Body of pancreas (tissue), 4 donors: Measurements from ENCODE around the gene ENTPD2. TPM values are rescaled to one million over a fixed set of nuclear protein-coding genes. Genes with fewer than 3 reads are reported as not detected.

Source experiments
- ATAC-seq: fragments of 150-250 bp; one replicate; pipeline ENCODE4 v1.9.1; 2016
- DNase-seq, 4 donors: peaks; one replicate each; pipeline ENCODE4 v3.0.0-alpha.2; 2019
- H3K27ac ChIP-seq, 4 donors: fragments of 200-600 bp; sonication (generic); 1 replicate in 3 of 4; 2 replicates in 1 of 4; pipeline versions ENCODE4 v1.5.1 to v1.6.1; 2016 to 2019; ENCODE audit warnings: mild to moderate bottlenecking in 1 of 4, mixed read lengths in 1 of 4, moderate library complexity in 1 of 4
- H3K27me3 ChIP-seq, 2 donors: fragments of 200-600 bp; sonication (generic); one replicate each; pipeline ENCODE4 v1.6.0; 2016; ENCODE audit warnings: mild to moderate bottlenecking in 1 of 2
- H3K36me3 ChIP-seq, 2 donors: fragments of 200-600 bp; sonication (generic); replicated peaks in 1 of 2; 2 replicates each; pipeline ENCODE4 v1.5.1; 2016; ENCODE audit warnings: low read depth in 2 of 2; ENCODE audit not compliant: insufficient read depth in 1 of 2
- H3K4me1 ChIP-seq: fragments of 200-600 bp; sonication (generic); one replicate; pipeline ENCODE4 v1.6.0; 2016
- H3K4me3 ChIP-seq, 2 donors: fragments of 200-600 bp; sonication (generic); 1 replicate in 1 of 2; 2 replicates in 1 of 2; pipeline ENCODE4 v1.5.1; 2016 to 2019
- H3K9me3 ChIP-seq, 3 donors: fragments of 200-600 bp; sonication (generic); 1 replicate in 2 of 3; 2 replicates in 1 of 3; pipeline ENCODE4 v1.5.1; 2016
- POLR2A ChIP-seq, 3 donors: fragments of 450-650 bp; IDR thresholded peaks; one replicate each; pipeline ENCODE4 v1.6.1; 2016; ENCODE audit warnings: antibody characterized with exemption in 3 of 3, mild to moderate bottlenecking in 2 of 3
- WGBS, 2 donors: methylation state at CpG; one replicate each; pipeline ENCODE4 v1.1.5; 2017; 5-methylcytosine and 5-hydroxymethylcytosine counted together
- intact Hi-C: fragments of 100-400 bp; cut with DNase I; formaldehyde crosslinking; loops from one replicate; pipeline ENCODE4 v1.15.1; 2023
- total RNA-seq, 2 donors: library from RNA; depleted of rRNA; stranded (reverse); fragments of >200 nt; gene quantifications; one replicate each; pipeline ENCODE4 v1.1.0, GENCODE V29; 2016
- TF ChIP-seq, protein P1 (sequence below), 7 experiments: fragments of 450-650 bp in 4 of 7; fragments of 200-600 bp in 3 of 7; sonication (generic) in 3 of 7; IDR thresholded peaks; one replicate each; pipeline ENCODE4 v1.5.1; 2016 to 2019; ENCODE audit warnings: antibody characterized with exemption in 7 of 7

Gene ENTPD2
- total RNA-seq, 2 donors from 2014 or later = 1.3 to 1.6 TPM

DNA sequence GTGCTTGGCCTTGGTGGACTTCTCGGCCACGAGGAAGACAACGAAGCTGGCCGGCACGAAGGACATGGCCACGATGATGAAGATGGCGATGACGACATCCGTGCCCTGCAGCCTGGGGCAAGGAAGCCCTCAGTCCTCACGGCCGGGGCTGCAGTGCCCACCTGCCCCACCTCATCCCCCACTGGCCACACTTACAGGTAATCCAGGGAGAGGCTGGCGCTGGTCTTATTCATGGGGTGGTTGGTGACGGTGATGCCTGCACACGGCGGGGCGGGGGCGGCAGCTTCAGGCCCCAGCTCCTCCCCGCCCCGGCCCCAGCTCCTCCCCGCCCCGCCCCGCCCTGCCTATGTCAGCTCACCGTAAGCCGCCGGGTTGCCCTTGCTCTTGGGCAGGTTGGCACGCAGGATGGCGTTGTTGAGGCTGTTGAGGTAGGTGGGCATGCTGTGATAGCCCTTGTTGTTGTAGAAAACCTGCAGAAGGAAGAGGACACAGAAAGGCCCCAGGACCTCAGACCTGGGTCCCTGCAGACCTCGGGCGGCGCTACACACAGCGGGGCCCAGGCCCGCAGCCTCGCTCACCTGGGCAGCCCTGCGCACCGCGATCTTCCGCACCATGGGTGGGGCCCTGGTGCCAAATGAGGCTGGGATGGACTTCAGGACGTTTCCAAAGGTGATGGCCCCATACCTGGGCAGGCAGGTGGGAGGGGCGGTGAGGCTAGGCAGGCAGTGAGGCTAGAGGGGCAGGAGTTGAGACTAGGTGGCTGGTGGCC is 41.8 kb downstream of the ENTPD2 start:
- intact Hi-C loops = no loop called here

DNA sequence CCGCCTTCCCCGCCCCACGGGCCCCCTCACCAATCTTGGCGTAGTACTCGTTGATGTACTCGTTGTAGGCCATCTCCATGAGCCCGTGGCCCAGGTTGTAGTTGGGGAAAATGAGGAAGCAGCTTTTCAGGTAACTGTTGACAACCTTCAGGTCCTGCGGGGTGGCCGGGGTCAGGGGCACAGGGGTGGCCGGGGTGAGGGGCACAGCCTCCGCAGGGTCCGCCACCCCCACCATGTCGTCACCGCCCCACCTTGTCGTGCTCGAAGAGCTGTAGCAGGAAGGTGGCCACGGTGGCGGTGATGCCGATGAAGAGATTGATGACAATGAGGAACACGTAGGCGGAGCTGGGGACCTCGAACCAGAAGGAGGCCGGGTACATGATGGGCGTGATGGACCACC is 42.7 kb downstream of the ENTPD2 start:
- Histone ChIP-seq H3K27me3 (no peaks in the 10 kb centered on the region), H3K4me1 (no peaks in the 10 kb centered on the region), H3K36me3 (peaks cover 0 to 3% of the 10 kb centered on the region in 2 donors), H3K4me3 (no peak overlapping the region), H3K27ac (no peak overlapping the region), H3K9me3 (no peaks in the 10 kb centered on the region)
- intact Hi-C loops = no loop called here
- TF ChIP-seq, protein P1, sequence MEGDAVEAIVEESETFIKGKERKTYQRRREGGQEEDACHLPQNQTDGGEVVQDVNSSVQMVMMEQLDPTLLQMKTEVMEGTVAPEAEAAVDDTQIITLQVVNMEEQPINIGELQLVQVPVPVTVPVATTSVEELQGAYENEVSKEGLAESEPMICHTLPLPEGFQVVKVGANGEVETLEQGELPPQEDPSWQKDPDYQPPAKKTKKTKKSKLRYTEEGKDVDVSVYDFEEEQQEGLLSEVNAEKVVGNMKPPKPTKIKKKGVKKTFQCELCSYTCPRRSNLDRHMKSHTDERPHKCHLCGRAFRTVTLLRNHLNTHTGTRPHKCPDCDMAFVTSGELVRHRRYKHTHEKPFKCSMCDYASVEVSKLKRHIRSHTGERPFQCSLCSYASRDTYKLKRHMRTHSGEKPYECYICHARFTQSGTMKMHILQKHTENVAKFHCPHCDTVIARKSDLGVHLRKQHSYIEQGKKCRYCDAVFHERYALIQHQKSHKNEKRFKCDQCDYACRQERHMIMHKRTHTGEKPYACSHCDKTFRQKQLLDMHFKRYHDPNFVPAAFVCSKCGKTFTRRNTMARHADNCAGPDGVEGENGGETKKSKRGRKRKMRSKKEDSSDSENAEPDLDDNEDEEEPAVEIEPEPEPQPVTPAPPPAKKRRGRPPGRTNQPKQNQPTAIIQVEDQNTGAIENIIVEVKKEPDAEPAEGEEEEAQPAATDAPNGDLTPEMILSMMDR (IDR thresholded peaks at IDR 0.05) = no peak
- no peak for TF ChIP-seq POLR2A (IDR thresholded peaks at IDR 0.05)
- DNase-seq = no peak
- ATAC-seq = no peak
- WGBS, 2 donors = 92 to 94% methylated on average over 18 to 24 of the region's 24 CpGs

More for the DNA sequence above, 41.8 kb downstream of the ENTPD2 start:
- no peak overlapping the region for H3K27ac ChIP-seq
- 90 to 93% methylated on average over 27 to 38 of the region's 39 CpGs for WGBS, 2 donors
- TF ChIP-seq, protein P1 (IDR thresholded peaks at IDR 0.05) = no peak
- no peak for TF ChIP-seq POLR2A (IDR thresholded peaks at IDR 0.05)
- H3K4me3 ChIP-seq = no peak overlapping the region
- no peaks in the 10 kb centered on the region for H3K27me3 ChIP-seq
- no peaks in the 10 kb centered on the region for H3K4me1 ChIP-seq
- H3K36me3 ChIP-seq = peaks cover 0 to 3% of the 10 kb centered on the region in 2 donors
- DNase-seq = no peak
- H3K9me3 ChIP-seq = no peaks in the 10 kb centered on the region
- ATAC-seq = no peak

DNA sequence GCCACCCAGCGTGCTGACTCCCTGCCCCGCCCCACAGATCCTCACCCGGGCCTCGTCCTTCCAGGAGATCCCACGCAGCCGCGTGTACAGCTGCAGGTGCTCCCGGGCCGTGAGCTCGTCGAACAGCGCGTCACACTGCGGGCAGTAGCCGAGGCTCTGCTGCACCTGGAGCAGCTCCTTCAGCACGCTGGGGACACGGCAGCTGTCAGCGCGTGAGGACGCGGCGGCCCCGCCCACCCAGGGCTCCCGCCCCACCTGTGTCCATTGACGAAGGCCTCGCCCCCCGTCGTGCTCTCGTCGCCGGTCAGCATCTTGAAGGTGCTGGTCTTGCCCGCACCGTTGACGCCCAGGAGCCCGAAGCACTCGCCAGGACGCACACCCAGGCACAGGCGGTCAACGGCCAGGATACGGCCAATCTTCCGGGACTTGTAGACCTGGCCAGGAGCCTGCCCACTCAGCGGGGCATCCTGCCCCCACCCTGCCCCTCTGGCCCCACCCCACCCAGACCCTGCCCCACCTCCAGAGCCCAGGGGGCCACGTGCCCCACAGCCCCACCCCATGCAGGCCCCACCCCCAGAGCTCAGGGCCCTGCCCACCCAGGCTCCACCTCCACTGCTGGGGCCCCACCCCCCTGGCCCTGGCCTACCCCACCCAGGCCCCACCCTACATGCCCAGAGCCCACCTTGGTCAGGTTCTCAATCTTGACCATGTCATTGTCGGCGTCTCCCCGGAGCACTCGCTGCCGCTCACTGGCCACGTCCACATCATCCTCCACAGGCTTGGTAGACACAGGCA is 43.7 kb downstream of the ENTPD2 start:
- no peak overlapping the region for H3K27ac ChIP-seq
- H3K4me3 ChIP-seq = no peak overlapping the region
- peaks cover 0 to 3% of the 10 kb centered on the region in 2 donors for H3K36me3 ChIP-seq
- 94 to 97% methylated on average over 6 to 45 of the region's 49 CpGs for WGBS, 2 donors
- no peaks in the 10 kb centered on the region for H3K27me3 ChIP-seq
- DNase-seq (no peak), ATAC-seq (no peak)
- H3K9me3 ChIP-seq = no peaks in the 10 kb centered on the region
- intact Hi-C loops = no loop called here
- TF ChIP-seq, protein P1 (IDR thresholded peaks at IDR 0.05) = no peak
- no peaks in the 10 kb centered on the region for H3K4me1 ChIP-seq

DNA sequence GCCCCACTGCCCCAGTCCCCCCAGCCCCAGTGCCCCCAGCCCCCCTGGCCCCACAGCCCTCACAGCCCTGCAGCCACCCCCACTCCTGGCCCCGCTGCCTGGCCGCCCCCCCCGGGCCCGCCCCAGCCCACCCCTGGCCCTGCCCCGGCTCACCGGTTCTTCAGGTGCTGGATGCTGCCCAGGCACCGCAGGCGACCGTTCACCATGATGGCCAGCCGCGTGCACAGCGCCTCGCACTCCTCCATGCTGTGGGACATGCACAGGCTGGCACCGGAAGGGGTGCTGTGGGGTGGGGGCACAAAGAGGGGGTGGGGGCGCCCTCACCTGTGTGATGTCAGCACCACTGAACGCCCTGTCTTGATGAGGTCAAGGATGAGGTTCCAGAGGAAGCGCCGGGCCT is 44.6 kb downstream of the ENTPD2 start:
- WGBS, 2 donors = 94 to 96% methylated on average over 5 to 9 of the region's 18 CpGs
- H3K27me3 ChIP-seq = no peaks in the 10 kb centered on the region

More for the DNA sequence above, 44.6 kb downstream of the ENTPD2 start:
- H3K9me3 ChIP-seq = no peaks in the 10 kb centered on the region
- H3K36me3 ChIP-seq = peaks cover 0 to 3% of the 10 kb centered on the region in 2 donors
- no peak overlapping the region for H3K4me3 ChIP-seq
- H3K27ac ChIP-seq = no peak overlapping the region
- ATAC-seq (no peak), DNase-seq (no peak)
- H3K4me1 ChIP-seq = no peaks in the 10 kb centered on the region
- intact Hi-C loops = no loop called here
- no peak for TF ChIP-seq POLR2A (IDR thresholded peaks at IDR 0.05)
- TF ChIP-seq, protein P1 (IDR thresholded peaks at IDR 0.05) = no peak
